Measurements from ENCODE around the gene PAPSS1.

The PAPSS1 gene

DNA sequence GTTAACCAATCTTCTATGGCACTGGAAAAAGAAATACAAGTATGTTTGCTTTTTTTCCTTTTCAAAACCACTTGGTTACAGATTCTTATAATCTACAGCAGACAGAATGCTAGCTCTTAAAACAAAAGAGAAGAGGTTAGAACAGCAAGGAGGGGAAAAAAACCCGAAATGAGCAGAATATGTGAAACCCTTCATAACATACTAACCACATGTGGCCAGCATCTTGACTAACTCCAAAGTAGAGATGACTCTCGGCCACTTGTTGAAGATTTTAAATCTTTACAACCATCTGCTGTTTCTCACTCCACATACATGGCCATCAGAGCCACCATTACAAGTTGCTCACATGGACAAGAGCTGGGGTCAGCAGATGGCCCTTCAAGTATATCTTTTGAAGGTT is 100.3 kb downstream of the PAPSS1 start:
- DNase-seq: no peak

DNA sequence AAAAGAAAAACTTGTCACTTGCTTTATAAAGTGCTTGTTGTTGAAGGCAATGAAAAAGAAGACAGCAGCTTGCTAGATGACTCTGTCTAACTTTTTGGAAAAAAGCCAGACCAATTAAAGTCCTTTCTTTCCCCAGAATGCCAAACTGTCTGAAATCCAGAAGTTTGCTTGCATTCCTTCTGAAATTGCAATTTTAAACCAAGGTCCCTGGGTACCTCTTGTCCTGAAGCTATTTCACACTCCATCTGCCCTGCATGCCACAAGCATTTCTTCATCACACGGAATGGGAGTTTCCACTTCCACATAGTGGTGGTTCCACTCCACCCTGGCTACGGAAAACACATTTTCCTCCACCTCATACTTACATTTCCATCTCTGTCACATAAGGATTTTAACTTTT is 101.0 kb downstream of the PAPSS1 start:
- DNase-seq: peak; percentile 59

DNA sequence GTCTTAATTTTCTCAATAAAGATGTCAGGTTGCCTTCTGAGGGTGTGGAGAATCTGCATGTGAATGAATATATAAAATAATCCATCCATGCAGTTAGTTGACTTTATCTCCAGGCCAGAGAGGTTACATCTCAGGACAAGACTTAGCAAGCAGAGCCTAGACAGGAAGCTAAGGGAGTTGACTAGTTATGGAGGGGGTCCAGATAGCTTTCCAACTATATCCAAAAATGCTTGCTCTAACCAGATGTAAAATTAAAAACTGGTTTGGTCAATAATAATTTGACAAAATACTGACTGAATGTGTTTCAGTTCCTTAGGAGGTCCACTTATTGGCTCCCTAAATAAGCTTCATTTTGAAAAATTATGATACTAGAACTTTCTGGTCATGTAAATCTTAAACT is 101.4 kb downstream of the PAPSS1 start:
- DNase-seq: no peak

DNA sequence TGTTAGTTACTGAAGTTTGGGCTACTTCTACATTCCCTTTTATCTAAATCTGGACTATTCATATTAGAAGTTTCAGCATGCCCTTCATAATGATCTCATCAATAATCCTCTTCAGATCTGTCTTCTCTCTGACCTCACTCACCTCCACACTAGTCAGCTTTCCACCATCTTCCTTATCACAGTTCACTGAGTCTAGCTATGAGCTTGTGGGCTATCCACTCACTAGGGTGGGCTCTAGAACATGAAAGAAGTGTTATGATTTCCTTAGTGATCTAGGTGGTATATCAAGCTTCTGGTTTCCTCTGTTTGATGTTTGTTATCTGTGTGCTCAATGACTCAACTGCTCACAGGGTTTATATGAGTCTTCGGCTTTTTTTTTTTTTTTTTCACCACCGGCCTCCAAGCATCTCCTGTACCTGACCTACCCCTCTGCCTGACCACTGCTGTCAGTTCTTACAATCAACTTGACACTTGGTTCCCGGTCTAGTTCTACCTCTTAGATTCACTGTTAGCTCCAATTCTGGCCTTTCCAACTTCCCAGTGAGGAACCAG is 103.1 kb downstream of the PAPSS1 start:
- no peak for DNase-seq

DNA sequence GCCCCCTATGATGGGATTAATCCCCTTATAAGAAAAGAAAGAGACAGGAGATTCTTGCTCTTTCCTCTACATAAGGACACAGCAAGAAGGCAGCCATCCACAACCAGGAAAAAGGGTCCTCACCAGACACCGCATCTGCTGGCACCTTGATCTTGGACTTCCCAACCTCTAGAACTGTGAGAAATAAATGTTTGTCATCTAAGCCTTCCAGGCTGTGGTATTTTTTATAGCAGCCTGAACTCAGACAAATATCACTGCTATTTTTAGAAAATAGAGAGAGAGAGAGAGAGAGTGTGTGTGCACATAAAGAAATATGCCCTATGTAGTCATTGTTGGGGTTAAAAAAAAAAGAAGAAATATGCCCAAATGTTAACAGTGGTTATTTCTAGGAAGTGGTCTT is 104.2 kb downstream of the PAPSS1 start:
- no peak for DNase-seq

DNA sequence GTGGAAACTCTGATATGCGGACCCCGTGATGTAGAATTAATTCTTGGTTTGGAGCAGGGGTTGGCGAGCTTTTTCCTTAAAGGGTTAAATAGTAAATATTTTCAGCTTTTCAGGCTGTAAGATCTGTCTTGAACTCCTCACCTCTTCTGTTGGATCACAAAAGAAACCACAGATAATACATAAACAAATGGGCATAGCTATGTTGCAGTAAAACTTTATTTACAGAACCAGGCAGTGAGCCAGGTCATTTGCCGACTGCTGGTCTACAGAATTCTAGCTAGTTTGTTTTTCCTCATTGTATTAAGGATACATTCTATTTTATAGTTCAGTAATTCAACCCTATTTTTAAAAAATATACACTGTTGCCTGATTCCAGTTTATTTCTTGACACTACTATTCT is 116.6 kb downstream of the PAPSS1 start:
- DNase-seq: no peak

DNA sequence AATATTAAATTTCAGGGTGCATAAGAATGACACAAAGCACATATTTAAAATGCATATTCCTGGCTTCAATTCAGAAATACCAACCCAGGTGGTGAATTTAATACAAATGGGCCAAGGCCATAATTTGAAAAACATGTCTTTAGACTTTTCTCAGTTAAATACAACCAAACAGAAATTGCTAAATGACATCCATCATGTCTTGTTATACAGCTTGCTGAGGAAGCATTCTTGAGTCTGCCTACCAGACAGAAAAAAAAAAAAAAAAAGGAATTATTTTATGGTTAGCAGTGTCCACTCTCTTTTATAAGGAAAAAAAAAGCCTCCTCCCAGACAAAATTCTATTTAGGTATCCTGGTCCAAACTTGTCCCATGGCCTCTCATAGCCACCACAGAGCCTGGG is 119.1 kb downstream of the PAPSS1 start:
- DNase-seq: no peak

DNA sequence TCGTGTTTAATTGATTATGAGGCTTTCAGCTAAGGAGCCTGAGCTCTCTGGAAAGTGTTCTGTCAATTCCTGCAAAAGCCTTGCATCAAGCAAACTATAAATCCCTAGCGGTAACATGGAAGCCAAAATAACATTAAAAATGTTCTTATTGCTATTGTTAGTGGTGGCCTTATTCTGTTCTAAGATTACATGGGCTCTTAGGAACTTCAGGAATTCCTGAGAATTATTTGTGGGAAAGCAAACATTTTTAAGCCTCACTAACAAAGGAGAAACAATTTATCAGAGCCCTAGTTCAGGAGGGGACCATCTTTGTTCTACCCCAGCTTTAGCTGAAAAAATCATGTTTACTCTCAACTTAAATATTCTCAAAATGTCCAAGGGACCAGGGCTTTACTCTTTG is 119.6 kb downstream of the PAPSS1 start:
- peak; percentile 66 for DNase-seq

DNA sequence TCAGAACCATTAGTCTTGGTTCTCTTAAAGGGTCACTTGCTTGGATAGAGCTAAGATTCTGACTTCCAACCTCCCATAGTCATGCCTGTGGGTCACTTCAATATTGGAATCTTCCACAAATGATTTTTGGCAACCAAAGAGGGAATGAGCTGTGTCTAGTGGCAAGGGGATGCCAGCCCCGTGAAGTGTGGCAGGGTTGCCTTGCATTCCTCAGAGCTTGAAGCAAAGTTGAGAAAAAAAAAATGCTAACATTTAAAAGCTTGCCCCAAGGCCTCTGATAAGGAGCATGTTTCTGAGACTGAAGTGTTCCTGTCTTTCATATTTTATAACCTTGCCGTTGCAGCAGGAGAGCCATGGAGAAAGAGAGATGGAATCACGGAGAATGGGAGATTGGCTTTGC is 120.2 kb downstream of the PAPSS1 start:
- DNase-seq: no peak

DNA sequence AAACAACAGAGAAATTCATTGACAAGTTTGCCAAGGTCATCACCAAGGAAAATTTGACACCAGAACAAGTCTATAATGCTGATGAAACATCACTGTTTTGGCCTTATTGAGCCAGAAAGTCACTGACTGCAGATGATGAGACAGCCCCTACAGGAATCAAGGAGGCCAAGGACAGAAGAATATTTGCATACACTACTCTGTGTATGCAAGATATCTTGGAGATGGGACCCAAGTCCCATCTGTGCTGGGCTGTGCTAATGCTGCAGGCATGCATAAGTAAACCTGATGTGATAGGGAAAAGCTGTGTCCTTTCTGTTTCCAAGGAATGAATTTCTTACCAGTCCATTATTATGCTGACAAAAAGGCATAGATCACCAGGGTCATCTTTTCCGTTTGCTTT is 126.8 kb downstream of the PAPSS1 start:
- DNase-seq: no peak

DNA sequence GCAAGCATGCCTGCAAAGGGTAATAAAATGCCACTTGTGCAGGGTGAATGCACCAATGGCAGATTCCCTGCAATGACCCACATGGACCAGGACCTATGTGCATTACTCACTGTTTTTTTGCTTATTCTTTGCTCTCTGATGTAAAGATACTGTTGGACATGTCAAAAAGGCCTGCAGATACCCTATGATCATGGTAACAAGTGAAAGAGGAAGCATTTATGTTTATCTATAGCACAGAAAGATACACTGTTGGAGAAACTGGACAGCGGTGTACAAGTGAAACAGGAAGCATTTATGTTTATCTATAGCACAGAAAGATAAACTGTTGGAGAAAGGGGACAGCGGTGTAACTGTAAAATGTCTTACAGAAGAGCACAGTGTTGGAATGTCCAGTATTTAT is 127.5 kb downstream of the PAPSS1 start:
- no peak for DNase-seq

DNA sequence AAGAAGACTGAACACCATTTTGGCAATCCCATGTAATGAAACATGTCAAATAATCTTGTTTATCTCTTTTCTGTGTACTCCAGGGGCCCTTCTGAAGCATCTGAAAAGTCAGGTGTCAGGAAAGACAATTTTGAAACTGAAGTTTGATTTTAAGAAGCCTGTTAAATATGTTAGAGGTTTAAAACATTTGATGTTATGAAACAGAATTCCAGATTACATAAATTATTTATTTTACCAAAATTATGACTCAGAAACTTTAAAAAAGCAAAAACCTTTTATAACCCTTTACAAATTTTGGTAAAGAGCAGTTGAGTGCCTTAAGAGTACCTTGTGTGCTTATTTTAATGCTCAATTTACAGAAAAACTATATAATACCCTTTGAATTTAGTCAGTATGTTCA is 130.8 kb downstream of the PAPSS1 start:
- DNase-seq: no peak

DNA sequence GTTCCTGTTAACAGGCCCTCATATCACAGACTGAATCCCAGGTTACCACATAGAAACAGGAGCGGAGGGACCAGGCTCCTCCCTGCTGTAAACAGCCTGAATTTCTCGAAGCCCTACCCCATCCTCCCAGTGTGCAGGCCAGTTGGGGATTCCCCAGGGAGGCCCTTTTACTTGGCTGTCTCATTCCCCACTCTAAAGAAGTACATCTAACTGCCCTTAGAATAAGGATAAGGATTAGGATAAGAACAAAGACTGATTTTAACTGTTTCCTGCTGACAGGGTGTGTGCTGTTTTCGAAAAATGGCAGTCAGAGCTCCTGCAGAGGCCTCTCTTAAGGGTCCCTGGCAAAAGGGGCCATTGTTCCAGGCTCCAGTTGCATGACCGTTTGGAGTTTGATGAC is 133.7 kb downstream of the PAPSS1 start:
- DNase-seq: no peak

DNA sequence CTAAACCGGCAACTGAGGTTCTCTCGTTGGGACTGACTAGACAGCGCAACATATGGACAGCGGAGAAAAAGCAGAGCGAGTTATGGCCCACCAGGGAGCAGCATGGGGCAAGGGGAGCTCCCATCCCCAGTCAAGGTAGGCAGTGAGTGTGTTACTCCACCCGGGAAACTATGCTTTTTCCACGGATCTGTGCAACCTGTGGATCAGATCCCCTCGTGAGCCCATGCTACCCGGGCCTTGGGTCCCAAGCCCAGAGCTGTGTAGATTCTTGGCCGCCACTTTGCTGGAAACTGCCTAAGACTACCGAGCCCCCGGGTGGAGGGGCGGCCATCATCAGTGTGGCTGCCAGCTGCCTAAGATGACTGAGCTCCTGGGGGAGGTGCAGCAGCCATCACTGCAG is 140.9 kb downstream of the PAPSS1 start:
- DNase-seq: no peak

DNA sequence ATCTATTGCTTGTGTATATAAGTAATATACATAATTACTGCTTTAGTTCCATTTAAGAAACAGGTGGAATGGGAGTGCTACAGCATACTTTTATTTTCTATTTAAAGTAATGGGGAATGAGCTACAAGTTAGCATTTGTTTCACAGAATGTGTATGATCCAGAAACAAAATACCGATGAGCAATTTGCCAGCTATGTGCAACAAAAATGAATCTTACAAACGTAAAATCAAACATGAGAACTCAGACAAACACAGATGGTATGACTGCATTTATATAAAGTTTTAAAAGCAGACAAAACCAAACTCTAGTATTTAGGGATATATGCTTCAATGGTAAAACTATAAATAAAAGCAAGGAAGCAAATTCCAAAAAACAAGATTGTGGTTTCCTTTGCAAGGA is 141.7 kb downstream of the PAPSS1 start:
- no peak for DNase-seq

DNA sequence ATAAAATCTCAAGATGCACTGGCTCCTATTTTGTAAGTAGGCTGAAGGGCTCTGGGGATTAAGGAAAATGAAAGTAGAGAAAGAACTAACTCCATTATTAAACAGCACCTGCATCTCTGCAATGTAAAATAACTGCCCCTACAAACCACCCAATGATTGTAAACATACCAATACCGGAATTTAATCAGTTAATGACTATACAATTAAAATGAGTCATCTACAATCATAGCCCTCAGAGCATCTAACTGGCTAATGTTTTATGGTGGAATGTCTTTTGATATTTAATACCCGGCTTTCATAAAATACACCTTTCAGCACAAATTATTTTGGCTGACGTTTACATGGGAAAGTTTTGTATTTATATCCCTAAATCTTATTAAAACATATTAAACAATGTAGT is 142.3 kb downstream of the PAPSS1 start:
- no peak for DNase-seq

DNA sequence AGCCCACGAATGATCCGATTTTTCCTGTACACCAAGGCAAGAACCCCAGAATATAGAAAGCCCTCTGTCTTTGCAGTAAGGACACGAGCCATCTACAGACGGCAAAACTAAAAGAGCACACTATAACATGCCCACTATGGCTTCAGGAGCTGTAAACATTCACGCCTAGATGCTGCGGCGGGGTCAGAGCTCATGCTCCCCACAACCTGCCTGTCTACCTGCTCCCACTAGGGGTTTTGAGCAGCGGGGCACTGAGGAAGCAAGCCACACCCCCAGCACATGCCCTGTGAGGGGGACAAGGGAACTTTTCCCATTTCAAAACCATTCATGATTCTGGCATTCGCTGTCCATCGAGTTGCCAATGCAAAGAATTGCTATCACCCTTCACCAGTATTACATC is 144.8 kb downstream of the PAPSS1 start:
- DNase-seq: no peak

DNA sequence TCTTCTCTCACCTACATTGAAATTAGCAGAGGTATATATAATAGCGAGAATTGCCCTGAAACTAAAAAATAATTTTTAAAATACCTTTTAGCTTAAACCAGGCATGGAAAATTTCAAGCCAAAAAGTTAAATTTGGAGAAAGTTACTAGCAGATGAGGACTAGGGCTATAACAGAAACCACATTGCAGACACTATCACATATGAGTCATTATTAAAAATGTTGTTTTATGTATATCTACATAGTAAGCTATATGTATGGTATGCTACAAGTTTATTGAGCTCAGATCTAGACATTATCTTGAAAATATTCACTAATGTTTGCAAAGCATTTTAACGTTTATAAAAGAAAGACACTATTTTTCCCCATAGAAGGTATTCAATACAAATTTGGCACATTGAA is 147.8 kb downstream of the PAPSS1 start:
- no peak for DNase-seq

DNA sequence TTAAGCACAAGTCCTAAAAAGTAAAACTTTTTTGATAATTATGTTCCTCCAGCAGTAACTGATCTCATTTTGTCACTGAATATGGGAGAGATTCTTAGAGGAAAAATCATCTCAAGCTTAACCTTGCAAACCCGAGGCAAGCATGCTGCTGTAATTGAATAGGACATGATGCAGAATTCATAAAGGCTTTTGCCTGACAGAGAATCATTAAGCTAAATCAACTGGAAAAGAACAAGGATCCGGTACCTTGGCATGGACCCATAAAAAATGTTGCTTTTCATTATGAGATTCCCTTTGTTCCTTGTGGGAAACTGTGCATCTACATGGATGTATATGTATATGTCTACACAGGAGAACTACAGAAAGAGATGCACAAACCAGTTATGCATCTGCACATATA is 149.1 kb downstream of the PAPSS1 start:
- no peak for DNase-seq

DNA sequence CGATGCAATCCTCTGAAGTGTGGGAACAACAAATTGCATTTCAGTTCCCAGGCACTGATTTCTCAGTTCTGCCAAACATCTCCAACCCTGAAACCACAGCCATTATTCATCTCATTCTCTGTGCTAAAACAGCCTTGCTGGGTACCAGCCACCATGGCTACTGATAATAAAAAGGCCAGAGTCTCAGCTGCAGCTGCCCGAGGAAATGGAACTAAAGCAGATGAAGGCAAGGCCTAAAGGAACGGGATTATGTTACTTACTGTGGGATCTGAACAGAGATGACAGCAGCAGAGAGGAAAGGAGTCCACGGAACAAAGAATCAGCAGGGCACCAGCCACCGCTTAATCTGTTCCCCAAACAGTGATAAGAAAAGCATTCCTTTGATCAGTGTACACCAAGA is 155.7 kb downstream of the PAPSS1 start:
- DNase-seq: no peak

All from kidney glomerular epithelial cell (primary cell).